K562 (cell line): ENCODE results near the gene SLC4A5. TPM values are rescaled to one million over a fixed set of nuclear protein-coding genes. Genes with fewer than 3 reads are reported as not detected.
"Not testable (repeated sequence)": the region's sequence is repeated elsewhere in the genome, so short reads cannot be mapped to it uniquely, and the experiment has no call there.

Experiments used
- ATAC-seq: fragments of 200-7000 bp; cut with Tn5 transposase; 3 replicates; pipeline ENCODE4 v1.9.1; 2020; ENCODE audit warnings: moderate library complexity
- BruUV-seq: library from RNA; stranded (reverse); fragments of 400-500 nt; replicated peaks from 2 replicates; lab custom pipeline; 2021; lab: Mats Ljungman, UMichigan
- CTCF ChIA-PET: fragments of 300-600 bp; formaldehyde crosslinking; extraction: SDS; loops from one replicate; lab custom pipeline; 2021; ENCODE audit warnings: low intra/inter-chr PET ratio; lab: Yijun Ruan, JAX
- POLR2A ChIA-PET: fragments of 300-600, 350-650 bp; sonication (Branson Sonifier 250); formaldehyde crosslinking; extraction: SDS; loops from one replicate; lab custom pipeline; 2021; ENCODE audit warnings: antibody characterized with exemption, inconsistent platforms; lab: Yijun Ruan, JAX
- DNase-seq, 4 experiments: peaks; one replicate each; pipeline versions ENCODE4 v3.0.0 to v3.0.0-alpha.2; 2011 to 2018; ENCODE audit warnings: low spot score in 3 of 4, mixed read lengths in 3 of 4; ENCODE audit errors: extremely low read depth in 1 of 4
- FAIRE-seq: peaks from 2 replicates; lab custom pipeline; 2011; peaks lifted over from hg19 to GRCh38; lab: Jason Lieb, UNC
- H2AFZ ChIP-seq: 2 replicates; pipeline ENCODE4 v1.6.0; 2011; ENCODE audit warnings: low read depth, low read length, control low read depth, inconsistent platforms
- H3K27ac ChIP-seq: fragments of 200-600 bp; 3 replicates; pipeline ENCODE4 v1.8.0; 2011; ENCODE audit warnings: low read depth, mild to moderate bottlenecking, control low read depth, inconsistent platforms, low read length, moderate library complexity, mixed read lengths; ENCODE audit errors: extremely low read depth
- H3K27me3 ChIP-seq, 2 experiments: fragments of 300-600 bp in 1 of 2; 2 replicates in 1 of 2; 3 replicates in 1 of 2; pipeline versions ENCODE4 v1.6.0 to v1.8.0; 2011; ENCODE audit warnings: inconsistent platforms in 2 of 2, low read length in 2 of 2, mild to moderate bottlenecking in 1 of 2, mixed read lengths in 1 of 2, moderate library complexity in 1 of 2; ENCODE audit not compliant: control insufficient read depth in 2 of 2, insufficient read depth in 2 of 2
- H3K36me3 ChIP-seq: fragments of 300-600 bp; 3 replicates; pipeline ENCODE4 v1.8.0; 2011; ENCODE audit warnings: mild to moderate bottlenecking, low read length, inconsistent platforms; ENCODE audit not compliant: control insufficient read depth, insufficient read depth
- H3K4me1 ChIP-seq, 2 experiments: fragments of 200-600 bp in 1 of 2; replicated peaks in 1 of 2; 2 replicates in 1 of 2; 3 replicates in 1 of 2; pipeline versions ENCODE4 v1.5.1 to v1.8.0; 2011; ENCODE audit warnings: inconsistent platforms in 2 of 2, low read length in 2 of 2, mild to moderate bottlenecking in 1 of 2, mixed read lengths in 1 of 2, moderate library complexity in 1 of 2; ENCODE audit not compliant: control insufficient read depth in 2 of 2, insufficient read depth in 2 of 2
- H3K4me2 ChIP-seq: 2 replicates; pipeline ENCODE4 v1.6.1; 2011; ENCODE audit warnings: low read length, control low read depth, inconsistent platforms, mixed read lengths; ENCODE audit not compliant: insufficient read depth
- H3K4me3 ChIP-seq: fragments of 200-600 bp; sonication (generic), shearing (Covaris generic); 2 replicates; pipeline ENCODE4 v1.5.1; 2016; ENCODE audit warnings: control low read depth, inconsistent platforms
- H3K79me2 ChIP-seq: fragments of 200-600 bp; 3 replicates; pipeline ENCODE4 v1.8.0; 2011; ENCODE audit warnings: low read length, inconsistent platforms; ENCODE audit not compliant: control insufficient read depth, insufficient read depth
- H3K9ac ChIP-seq, 2 experiments: 2 replicates each; pipeline versions ENCODE4 v1.6.0 to v1.6.1; 2011; ENCODE audit warnings: low read depth in 2 of 2, low read length in 2 of 2, control low read depth in 1 of 2, inconsistent platforms in 1 of 2, mild to moderate bottlenecking in 1 of 2, mixed read lengths in 1 of 2; ENCODE audit not compliant: insufficient read depth in 1 of 2
- H3K9me1 ChIP-seq: one replicate; pipeline ENCODE4 v1.6.0; 2011; ENCODE audit warnings: inconsistent platforms, mild to moderate bottlenecking, low read length, moderate library complexity; ENCODE audit not compliant: control insufficient read depth, insufficient read depth
- H3K9me3 ChIP-seq: replicated peaks from 2 replicates; pipeline ENCODE4 v1.5.1; 2011; ENCODE audit warnings: low read depth, low read length, inconsistent platforms; ENCODE audit not compliant: control insufficient read depth, insufficient read depth
- H4K20me1 ChIP-seq: replicated peaks from 2 replicates; pipeline ENCODE4 v1.6.1; 2011; ENCODE audit warnings: low read length, inconsistent platforms, mixed read lengths; ENCODE audit not compliant: control insufficient read depth, insufficient read depth
- ARID2 ChIP-seq: fragments of 450-650 bp; IDR thresholded peaks from 2 replicates; pipeline ENCODE4 v1.6.1; 2017; ENCODE audit warnings: antibody characterized with exemption, mild to moderate bottlenecking
- CHCHD3 ChIP-seq: fragments of 250-450 bp; sonication (Bioruptor Pico); IDR thresholded peaks from 2 replicates; pipeline ENCODE4 v2.1.2; 2022; ENCODE audit warnings: mild to moderate bottlenecking
- CTCF ChIP-seq, 3 experiments: IDR thresholded peaks in 2 of 3; conservative IDR thresholded peaks in 1 of 3; 2 replicates each; pipeline ENCODE4 v1.5.1; 2011 to 2012; ENCODE audit warnings: low read length in 3 of 3, mild to moderate bottlenecking in 3 of 3, control low read depth in 2 of 3, improper control_type of control experiment in 1 of 3, inconsistent platforms in 1 of 3, low read depth in 1 of 3, mixed read lengths in 1 of 3, moderate library complexity in 1 of 3; ENCODE audit not compliant: insufficient read depth in 2 of 3
- KDM5B ChIP-seq: fragments of 200-600 bp; sonication (generic); IDR thresholded peaks from 2 replicates; pipeline ENCODE4 v1.6.1; 2012; ENCODE audit warnings: low read depth, mild to moderate bottlenecking, moderate library complexity, low read length, control low read depth, inconsistent platforms; ENCODE audit not compliant: insufficient replicate concordance
- MAZ ChIP-seq, 2 experiments: fragments of 450-650 bp in 1 of 2; sonication (generic) in 1 of 2; formaldehyde crosslinking; IDR thresholded peaks in 1 of 2; conservative IDR thresholded peaks in 1 of 2; 2 replicates each; pipeline versions ENCODE4 v1.4.0 to v1.5.0; 2020; ENCODE audit warnings: mild to moderate bottlenecking in 1 of 2, missing genetic modification reagents in 1 of 2
- RBM22 ChIP-seq: fragments of 200-400 bp; formaldehyde crosslinking; IDR thresholded peaks from 2 replicates; pipeline ENCODE4 v1.6.1; 2018; ENCODE audit warnings: low read length, low read depth; ENCODE audit not compliant: poor library complexity, severe bottlenecking
- SMARCB1 ChIP-seq: IDR thresholded peaks from 2 replicates; pipeline ENCODE4 v1.6.1; 2011; ENCODE audit warnings: improper control_type of control experiment, low read depth; ENCODE audit not compliant: insufficient read length
- SREBF1 ChIP-seq: fragments of 150-350 bp; IDR thresholded peaks from 2 replicates; pipeline ENCODE4 v1.6.1; 2014; ENCODE audit warnings: antibody characterized with exemption, low read depth, low read length, borderline replicate concordance
- STAG1 ChIP-seq: sonication (generic); formaldehyde crosslinking; IDR thresholded peaks from 2 replicates; pipeline ENCODE4 v1.5.0; 2020; ENCODE audit warnings: missing genetic modification reagents, borderline replicate concordance
- TFE3 ChIP-seq: fragments of 450-650 bp; formaldehyde crosslinking; IDR thresholded peaks from 2 replicates; pipeline ENCODE4 v1.4.0; 2020; ENCODE audit warnings: mild to moderate bottlenecking, mixed read lengths
- ZNF586 ChIP-seq: fragments of 450-650 bp; formaldehyde crosslinking; conservative IDR thresholded peaks from 2 replicates; pipeline ENCODE4 v1.4.0; 2020; ENCODE audit warnings: mild to moderate bottlenecking, moderate library complexity
- WGBS: fragments of 100-300 bp; shearing (Covaris generic); methylation state at CpG from one replicate; pipeline ENCODE4 v1.1.6; 2016; ENCODE audit warnings: low coverage, mixed read lengths; ENCODE audit not compliant: insufficient coverage; ENCODE audit errors: missing lambda C conversion rate; 5-methylcytosine and 5-hydroxymethylcytosine counted together
- in situ Hi-C: fragments of 300-500 bp; cut with MboI; formaldehyde crosslinking; loops from 4 replicates; pipeline ENCODE4 v1.15.0; 2018; ENCODE audit warnings: inconsistent platforms, mixed read lengths
- intact Hi-C: fragments of 100-400 bp; cut with micrococcal nuclease; formaldehyde crosslinking; loops from 2 replicates; pipeline ENCODE4 v1.14.2; 2022
- polyA plus RNA-seq, 8 experiments: library from polyadenylated mRNA; depleted of rRNA in 4 of 8; stranded (reverse) in 5 of 8; unstranded in 3 of 8; fragments of >200 nt; fragmentation: Nextera tagmentation in 2 of 8; fragmentation: Illumina TruSeq in 1 of 8; extraction: Ambion mirVana in 2 of 8; extraction: Trizol in 1 of 8; gene quantifications; 2 replicates each; pipeline versions ENCODE4 v1.2.1 to v1.2.3, GENCODE V29; 2011 to 2014; ENCODE audit warnings: inconsistent platforms in 1 of 8, missing spikeins in 1 of 8
- total RNA-seq, 7 experiments: library from RNA; depleted of rRNA in 6 of 7; stranded (reverse); fragments of >200 nt in 6 of 7; fragmentation: Illumina TruSeq in 2 of 7; extraction: Trizol in 2 of 7; gene quantifications; 2 replicates each; pipeline versions ENCODE4 v1.2.1 to v1.2.3, GENCODE V29; 2011 to 2021; ENCODE audit warnings: low replicate concordance in 1 of 7

The SLC4A5 gene
- total and polyA plus RNA-seq, 9 of the 15 experiments (the other 6 are each of a cell fraction or from before 2014, with no cell fraction given) = 0.03 to 0.77 (median 0.14) TPM; not detected in 1

- CTCF ChIA-PET = interaction anchor here (2.1 to 3.9 kb wide), 2 partner anchors 58 to 86 kb away, joined by 14 to 18 read pairs; no protein-coding TSS in a partner anchor
- FAIRE-seq, H3K9me3 ChIP-seq, BruUV-seq, H3K79me2 ChIP-seq, ATAC-seq, DNase-seq, H4K20me1 ChIP-seq, H3K9me1 ChIP-seq, H3K27ac ChIP-seq, POLR2A ChIA-PET, H3K4me1 ChIP-seq, H3K27me3 ChIP-seq, H3K9ac ChIP-seq, H3K4me3 ChIP-seq, H3K4me2 ChIP-seq, H3K36me3 ChIP-seq, H2AFZ ChIP-seq: not testable (repeated sequence)
- intact Hi-C loops = loop anchor here (10.0 kb wide), 1 partner anchor 511 kb away; the partner anchor contains the start of gene STAMBP
- 0% methylated on average over 2 of the region's 2 CpGs for WGBS
- in situ Hi-C loops = loop anchor here (5.0 kb wide), 1 partner anchor 69 kb away; no protein-coding TSS in a partner anchor
- TF ChIP-seq TFE3 (CRISPR knock-in tag) = peak; percentile 58
Observed at GRCh38 chr2:74336227-74336626, 7.0 kb downstream of the SLC4A5 start.

- no peaks in the 10 kb centered on the region; a peak in 1 of 5 replicates for H3K27me3 ChIP-seq
- H3K9ac ChIP-seq = no peak overlapping the region
- no peaks in the 10 kb centered on the region for H3K36me3 ChIP-seq
- no peaks in the 10 kb centered on the region for H3K9me3 ChIP-seq
- H3K4me1 ChIP-seq = no peaks in the 10 kb centered on the region
- intact Hi-C loops (loop anchor here (1.0 to 10.0 kb wide), 3 partner anchors 85 to 510 kb away; partner anchors contain the start of gene STAMBP), in situ Hi-C loops (loop anchor here (5.0 kb wide), 1 partner anchor 68 kb away; no protein-coding TSS in a partner anchor)
- ATAC-seq (peak; percentile 92), DNase-seq (peak; percentile 70 to 79 (median 74)), FAIRE-seq (peak; percentile 94)
- BruUV-seq = no TSS peak
- CTCF ChIA-PET = interaction anchor here (1.1 to 3.9 kb wide), 4 partner anchors 17 to 84 kb away, joined by 3 to 18 read pairs (median 12); no protein-coding TSS in a partner anchor
- no peak overlapping the region for H3K27ac ChIP-seq
- H3K4me2 ChIP-seq = no peak overlapping the region
- H2AFZ ChIP-seq = no peak overlapping the region
- POLR2A ChIA-PET = interaction anchor here (0.5 to 1.5 kb wide), 6 partner anchors 9 to 514 kb away, joined by 3 to 5 read pairs (median 4); partner anchors contain the start of gene SLC4A5
- no peaks in the 10 kb centered on the region for H3K9me1 ChIP-seq
- no peaks in the 10 kb centered on the region for H4K20me1 ChIP-seq
- WGBS = 35% methylated on average over 3 of the region's 3 CpGs
- H3K4me3 ChIP-seq = no peak overlapping the region
- H3K79me2 ChIP-seq = no peaks in the 10 kb centered on the region
- TF ChIP-seq CHCHD3 (no peak), ZNF586 (CRISPR knock-in tag) (no peak), RBM22 (no peak), KDM5B (no peak), SMARCB1 (no peak), MAZ (CRISPR knock-in tag; conservative IDR thresholded peaks at IDR 0.05 in 1 of 2, IDR thresholded peaks at IDR 0.05 in 1 of 2) (no peak), CTCF (IDR thresholded peaks at IDR 0.05 in 2 of 3, conservative IDR thresholded peaks at IDR 0.05 in 1 of 3; ENCODE audit: insufficient read depth in 2 of 3, low read depth in 1 of 3, low read length in 3 of 3) (peak; percentile 87 to 90 (median 88)), SREBF1 (no peak), ARID2 (peak; percentile 37; the same call in 1 of the 2 replicates), STAG1 (CRISPR knock-in tag) (peak; percentile 23; the same call in 1 of the 2 replicates)
Observed at GRCh38 chr2:74334931-74335333, 8.3 kb downstream of the SLC4A5 start.
